ENCODE measurements around the gene LSM4.
A peak's percentile ranks its signal among the peaks of the same experiment; 100 is the strongest.

LSM4 gene

GRCh38 chr19:18290302-18291018, 32.4 kb downstream of the LSM4 start:
- DNase-seq, result peak; percentile 95

- no peak for DNase-seq
Observed at GRCh38 chr19:18289471-18290301, 33.2 kb downstream of the LSM4 start.

GRCh38 chr19:18287836-18288772, 34.8 kb downstream of the LSM4 start:
- DNase-seq, result no peak

- no peak for DNase-seq
Observed at GRCh38 chr19:18286973-18287635, 35.8 kb downstream of the LSM4 start.

- DNase-seq, result peak; percentile 51
Observed at GRCh38 chr19:18284712-18285360, 38.0 kb downstream of the LSM4 start.

- no peak for DNase-seq
Observed at GRCh38 chr19:18283338-18283737, 39.5 kb downstream of the LSM4 start.

GRCh38 chr19:18282788-18283141, 40.1 kb downstream of the LSM4 start:
- DNase-seq, result peak; percentile 50

- DNase-seq, result no peak
Observed at GRCh38 chr19:18282021-18282787, 40.7 kb downstream of the LSM4 start.

GRCh38 chr19:18281082-18282020, 41.5 kb downstream of the LSM4 start, which contains the start of gene JUND:
JUND (minus strand) TSS chr19:18281622; CDS start chr19:18281484, 138 bp downstream.
- peak; percentile 99 for DNase-seq

GRCh38 chr19:18280247-18281081, 42.4 kb downstream of the LSM4 start:
- DNase-seq, result peak; percentile 88

- DNase-seq, result peak; percentile 95
Observed at GRCh38 chr19:18279516-18280246, 43.2 kb downstream of the LSM4 start.

GRCh38 chr19:18279266-18279515, 43.7 kb downstream of the LSM4 start:
- DNase-seq, result no peak

- DNase-seq, result peak; percentile 75
Observed at GRCh38 chr19:18278521-18279265, 44.2 kb downstream of the LSM4 start.

GRCh38 chr19:18274781-18275356, 48.0 kb downstream of the LSM4 start:
- peak; percentile 55 for DNase-seq

- DNase-seq, result peak; percentile 67
Observed at GRCh38 chr19:18274219-18274780, 48.6 kb downstream of the LSM4 start, which contains the start of gene IQCN. IQCN (minus strand) TSS chr19:18274452; CDS start chr19:18269478, 4,974 bp downstream.

GRCh38 chr19:18273561-18274218, 49.2 kb downstream of the LSM4 start:
- DNase-seq, result no peak
